Upper lobe of left lung (tissue), 6 donors: ENCODE measurements around the gene PREX1. TPM values are rescaled to one million over a fixed set of nuclear protein-coding genes. Genes with fewer than 3 reads are reported as not detected.
"Not testable (repeated sequence)": the region's sequence is repeated elsewhere in the genome, so short reads cannot be mapped to it uniquely, and the experiment has no call there.

Source experiments
- ATAC-seq, 2 donors: fragments of 200-7000 bp; cut with Tn5 transposase; one replicate each; pipeline ENCODE4 v1.9.1; 2022; ENCODE audit warnings: mild to moderate bottlenecking in 2 of 2, moderate library complexity in 2 of 2; ENCODE audit not compliant: low FRiP score in 2 of 2
- DNase-seq, 2 donors: peaks; one replicate each; pipeline ENCODE4 v3.0.0-alpha.2; 2019 to 2020
- H3K27ac ChIP-seq, 4 donors: fragments of 200-600 bp; sonication (generic); one replicate each; pipeline ENCODE4 v1.5.1; 2016 to 2019
- H3K27me3 ChIP-seq, 4 donors: fragments of 200-600 bp; sonication (generic); one replicate each; pipeline ENCODE4 v1.5.1; 2017 to 2019
- H3K36me3 ChIP-seq, 4 donors: fragments of 200-600 bp; sonication (generic); one replicate each; pipeline ENCODE4 v1.5.1; 2016 to 2019
- H3K4me1 ChIP-seq, 4 donors: fragments of 200-600 bp; sonication (generic); one replicate each; pipeline ENCODE4 v1.5.1; 2018 to 2019
- H3K4me3 ChIP-seq, 4 donors: fragments of 200-600 bp; sonication (generic); one replicate each; pipeline ENCODE4 v1.5.1; 2017 to 2019; ENCODE audit warnings: mild to moderate bottlenecking in 2 of 4, moderate library complexity in 1 of 4
- H3K9me3 ChIP-seq, 4 donors: fragments of 200-600 bp; sonication (generic); one replicate each; pipeline ENCODE4 v1.5.1; 2018 to 2019
- CTCF ChIP-seq, 6 experiments: fragments of 450-650 bp in 4 of 6; fragments of 200-600 bp in 2 of 6; sonication (generic) in 2 of 6; IDR thresholded peaks; one replicate each; pipeline ENCODE4 v1.5.1; 2016 to 2019; ENCODE audit warnings: antibody characterized with exemption in 6 of 6
- EP300 ChIP-seq, 4 donors: sonication (generic); formaldehyde crosslinking; IDR thresholded peaks; one replicate each; pipeline ENCODE4 v1.5.1; 2017; ENCODE audit warnings: antibody characterized with exemption in 4 of 4, control low read depth in 2 of 4
- POLR2A ChIP-seq, 4 donors: fragments of 450-650 bp; IDR thresholded peaks; one replicate each; pipeline ENCODE4 v1.5.1; 2016 to 2017; ENCODE audit warnings: antibody characterized with exemption in 4 of 4, mild to moderate bottlenecking in 2 of 4
- POLR2AphosphoS5 ChIP-seq, 2 donors: sonication (generic); formaldehyde crosslinking; IDR thresholded peaks; one replicate each; pipeline ENCODE4 v1.5.1; 2017; ENCODE audit warnings: antibody characterized with exemption in 2 of 2
- WGBS, 2 donors: methylation state at CpG; one replicate each; pipeline ENCODE4 v1.1.5; 2017 to 2018; 5-methylcytosine and 5-hydroxymethylcytosine counted together
- total RNA-seq, 6 donors: library from RNA; depleted of rRNA in 4 of 6; stranded (reverse); fragments of >200 nt in 4 of 6; gene quantifications; one replicate each; pipeline versions ENCODE4 v1.1.0 to v1.2.1, GENCODE V29; 2016 to 2021
- donor health status: DM: no; HTN: no; CAD: no; lungs with moderate emphysema.
- donor health status: DM: no; HTN: yes; CAD: no; lungs with severe emphysema.

The PREX1 gene
- total RNA-seq, 6 donors from 2014 or later, result 42.8 to 177 (median 74.6) TPM

- Histone ChIP-seq H3K4me1 (peaks cover 13 to 36% (median 31%) of the 10 kb centered on the region in 4 donors), H3K4me3 (no peak overlapping the region), H3K27ac (peak overlapping the region; percentile 35 to 68 (median 63)), H3K36me3 (no peaks in the 10 kb centered on the region), H3K27me3 (peaks cover 0 to 3% (median 0%) of the 10 kb centered on the region in 4 donors), H3K9me3 (no peaks in the 10 kb centered on the region)
- TF ChIP-seq CTCF (IDR thresholded peaks at IDR 0.05) (no peak), POLR2AphosphoS5 (IDR thresholded peaks at IDR 0.05) (no peak), EP300 (IDR thresholded peaks at IDR 0.05) (no peak), POLR2A (IDR thresholded peaks at IDR 0.05) (no peak)
- ATAC-seq (no peak), DNase-seq (no peak)
- WGBS, 2 donors, result 98 to 100% methylated on average over 3 of the region's 3 CpGs
These were observed 3.1 kb upstream of the PREX1 start for GRCh38 chr20:48830826-48831318.

GRCh38 chr20:48829940-48830339 is 2.1 kb upstream of the PREX1 start:
- no peak for ATAC-seq
- WGBS, 2 donors, result 67 to 92% methylated on average over 3 to 4 of the region's 4 CpGs
- H3K4me1 ChIP-seq, result peaks cover 13 to 41% (median 35%) of the 10 kb centered on the region in 4 donors
- H3K4me3 ChIP-seq, result no peak overlapping the region
- no peak for TF ChIP-seq POLR2AphosphoS5 (IDR thresholded peaks at IDR 0.05)
- DNase-seq, result no peak
- no peak overlapping the region for H3K27ac ChIP-seq
- no peaks in the 10 kb centered on the region for H3K9me3 ChIP-seq
- peaks cover 0 to 3% (median 0%) of the 10 kb centered on the region in 4 donors for H3K27me3 ChIP-seq
- no peaks in the 10 kb centered on the region for H3K36me3 ChIP-seq

GRCh38 chr20:48828734-48829460 is 1.1 kb upstream of the PREX1 start:
- Histone ChIP-seq H3K36me3 (no peaks in the 10 kb centered on the region), H3K4me3 (peak overlapping the region in 3 of 4 donors; percentile 62 to 86 (median 82)), H3K9me3 (no peaks in the 10 kb centered on the region), H3K27ac (peak overlapping the region; percentile 64 to 79 (median 74)), H3K4me1 (peaks cover 13 to 50% (median 43%) of the 10 kb centered on the region in 4 donors), H3K27me3 (peaks cover 0 to 3% (median 0%) of the 10 kb centered on the region in 4 donors)
- no peak for DNase-seq
- no peak for ATAC-seq
- 63 to 71% methylated on average over 11 of the region's 11 CpGs for WGBS, 2 donors
- no peak for TF ChIP-seq POLR2A (IDR thresholded peaks at IDR 0.05)
- no peak for TF ChIP-seq EP300 (IDR thresholded peaks at IDR 0.05)

- H3K4me1 ChIP-seq, result peaks cover 26 to 59% (median 46%) of the 10 kb centered on the region in 4 donors
- ATAC-seq, result peak; percentile 11 to 23
- peak overlapping the region; percentile 62 to 86 (median 78) for H3K4me3 ChIP-seq
- 5 to 8% methylated on average over 34 to 45 of the region's 72 CpGs for WGBS, 2 donors
- peak in 1 of 2 donors; percentile 89 for DNase-seq
- no peaks in the 10 kb centered on the region for H3K36me3 ChIP-seq
- H3K9me3 ChIP-seq, result no peaks in the 10 kb centered on the region
- H3K27ac ChIP-seq, result peak overlapping the region; percentile 89 to 95 (median 93)
- peaks cover 0 to 3% (median 0%) of the 10 kb centered on the region in 4 donors for H3K27me3 ChIP-seq
- TF ChIP-seq POLR2A (IDR thresholded peaks at IDR 0.05) (no peak), EP300 (IDR thresholded peaks at IDR 0.05) (no peak), CTCF (IDR thresholded peaks at IDR 0.05) (no peak), POLR2AphosphoS5 (IDR thresholded peaks at IDR 0.05) (no peak)
These were observed 672 bp downstream of the PREX1 start for GRCh38 chr20:48826883-48827771.

- 13 to 22% methylated on average over 15 to 17 of the region's 17 CpGs for WGBS, 2 donors
- H3K4me3 ChIP-seq, result peak overlapping the region; percentile 62 to 86 (median 78)
- H3K9me3 ChIP-seq, ATAC-seq, DNase-seq, H3K27me3 ChIP-seq, H3K36me3 ChIP-seq: not testable (repeated sequence)
- peak overlapping the region; percentile 89 to 95 (median 93) for H3K27ac ChIP-seq
- H3K4me1 ChIP-seq, result peaks cover 25 to 59% (median 46%) of the 10 kb centered on the region in 4 donors
These were observed 1.3 kb downstream of the PREX1 start for GRCh38 chr20:48826480-48826879.

- no peak for TF ChIP-seq EP300 (IDR thresholded peaks at IDR 0.05)
- TF ChIP-seq CTCF (IDR thresholded peaks at IDR 0.05), result no peak
- TF ChIP-seq POLR2A (IDR thresholded peaks at IDR 0.05), result no peak
- no peak for TF ChIP-seq POLR2AphosphoS5 (IDR thresholded peaks at IDR 0.05)
- ATAC-seq (no peak), DNase-seq (no peak)
- Histone ChIP-seq H3K27me3 (peaks cover 0 to 3% (median 0%) of the 10 kb centered on the region in 4 donors), H3K27ac (peak overlapping the region; percentile 89 to 95 (median 93)), H3K4me1 (peaks cover 25 to 59% (median 46%) of the 10 kb centered on the region in 4 donors), H3K36me3 (peaks cover 0 to 2% (median 0%) of the 10 kb centered on the region in 4 donors), H3K4me3 (peak overlapping the region; percentile 62 to 86 (median 78)), H3K9me3 (no peaks in the 10 kb centered on the region)
- WGBS, 2 donors, result 15 to 48% methylated on average over 2 of the region's 2 CpGs
These were observed 1.7 kb downstream of the PREX1 start for GRCh38 chr20:48826069-48826468.
